Measurements from ENCODE around the gene CAMSAP2.

CAMSAP2 gene

DNA sequence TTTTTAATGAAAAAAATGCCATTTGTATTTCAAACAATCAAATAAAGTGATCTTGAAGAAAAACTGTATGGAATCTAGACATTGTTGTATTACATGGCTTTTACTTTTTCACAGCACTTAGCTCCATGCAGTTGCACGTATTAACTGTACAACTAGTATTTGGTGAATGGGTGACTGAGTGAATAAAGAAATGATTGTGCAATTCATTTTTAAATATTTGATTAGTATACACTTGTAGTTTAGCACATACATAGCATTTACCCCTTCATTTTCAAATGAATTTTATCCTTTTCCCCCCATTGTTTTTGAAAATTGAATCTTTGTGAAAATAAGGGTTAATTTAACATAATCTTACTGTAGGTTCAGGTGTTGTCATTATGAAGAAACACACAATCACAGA, 79.6 kb downstream of the CAMSAP2 start:
- no peak for DNase-seq (ENCODE audit: low spot score)
- Mint-ChIP-seq H3K27ac (no peak overlapping the region), H3K36me3 (ENCODE audit: low read depth) (no peaks in the 10 kb centered on the region), H3K4me3 (no peak overlapping the region), H3K4me1 (ENCODE audit: low read depth) (no peaks in the 10 kb centered on the region), H3K9me3 (no peaks in the 10 kb centered on the region), H3K27me3 (ENCODE audit: low read depth) (peaks cover under 1% of the 10 kb centered on the region)

DNA sequence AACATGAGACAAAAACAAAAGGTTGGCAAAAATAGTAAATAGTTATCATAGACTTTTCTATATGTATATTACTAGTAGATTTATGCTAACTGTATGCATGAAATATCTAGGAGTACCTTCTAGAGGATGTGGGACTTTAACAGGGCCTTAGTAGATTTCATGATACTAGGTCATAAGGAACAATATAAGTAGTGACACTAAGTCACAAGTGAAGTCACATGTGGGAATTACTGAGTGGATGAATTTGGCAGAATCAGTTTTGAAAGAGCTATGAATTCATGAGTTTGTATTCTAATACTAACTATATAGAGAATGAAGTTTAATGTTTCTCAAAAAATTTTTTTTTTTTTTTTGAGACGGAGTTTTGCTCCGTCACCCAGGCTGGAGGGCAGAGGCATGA, 81.0 kb downstream of the CAMSAP2 start:
- H3K4me1 Mint-ChIP-seq (ENCODE audit: low read depth) = no peaks in the 10 kb centered on the region
- DNase-seq (ENCODE audit: low spot score) = no peak
- H3K36me3 Mint-ChIP-seq (ENCODE audit: low read depth) = no peaks in the 10 kb centered on the region
- H3K27ac Mint-ChIP-seq = no peak overlapping the region
- no peaks in the 10 kb centered on the region for H3K9me3 Mint-ChIP-seq
- H3K27me3 Mint-ChIP-seq (ENCODE audit: low read depth) = peaks cover 5% of the 10 kb centered on the region
- H3K4me3 Mint-ChIP-seq = no peak overlapping the region

- no peaks in the 10 kb centered on the region for H3K36me3 Mint-ChIP-seq (ENCODE audit: low read depth)
- no peaks in the 10 kb centered on the region for H3K9me3 Mint-ChIP-seq
Observed at GRCh38 chr1:200831091-200831490, 92.4 kb downstream of the CAMSAP2 start.

DNA sequence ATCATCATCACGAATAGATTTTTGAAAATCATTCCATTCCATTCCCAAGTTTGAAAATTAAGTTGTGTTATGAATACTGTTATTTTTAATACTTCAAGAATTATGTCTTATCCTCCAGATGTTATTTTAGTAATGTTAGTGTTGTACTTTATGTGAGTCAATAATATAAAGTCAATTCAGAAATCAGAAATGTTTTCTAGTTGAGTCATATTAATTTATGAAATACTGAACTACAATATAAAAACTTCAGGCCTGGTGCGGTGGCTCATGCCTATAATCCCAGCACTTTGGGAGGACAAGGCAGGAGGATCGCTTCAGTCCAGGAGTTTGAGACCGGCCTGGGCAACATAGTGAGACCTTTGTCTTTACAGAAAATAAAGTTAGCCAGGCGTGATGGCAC, 95.7 kb downstream of the CAMSAP2 start:
- Mint-ChIP-seq H3K27ac (no peak overlapping the region), H3K4me1 (ENCODE audit: low read depth) (no peaks in the 10 kb centered on the region), H3K36me3 (ENCODE audit: low read depth) (no peaks in the 10 kb centered on the region), H3K4me3 (no peak overlapping the region), H3K27me3 (ENCODE audit: low read depth) (peaks cover 27% of the 10 kb centered on the region), H3K9me3 (no peaks in the 10 kb centered on the region)
- no peak for DNase-seq (ENCODE audit: low spot score)

More at GRCh38 chr1:200831091-200831490, 92.4 kb downstream of the CAMSAP2 start:
- H3K4me3 Mint-ChIP-seq = no peak overlapping the region
- H3K27ac Mint-ChIP-seq = no peak overlapping the region
- H3K27me3 Mint-ChIP-seq (ENCODE audit: low read depth) = peaks cover 21% of the 10 kb centered on the region
- DNase-seq (ENCODE audit: low spot score) = no peak
- no peaks in the 10 kb centered on the region for H3K4me1 Mint-ChIP-seq (ENCODE audit: low read depth)

DNA sequence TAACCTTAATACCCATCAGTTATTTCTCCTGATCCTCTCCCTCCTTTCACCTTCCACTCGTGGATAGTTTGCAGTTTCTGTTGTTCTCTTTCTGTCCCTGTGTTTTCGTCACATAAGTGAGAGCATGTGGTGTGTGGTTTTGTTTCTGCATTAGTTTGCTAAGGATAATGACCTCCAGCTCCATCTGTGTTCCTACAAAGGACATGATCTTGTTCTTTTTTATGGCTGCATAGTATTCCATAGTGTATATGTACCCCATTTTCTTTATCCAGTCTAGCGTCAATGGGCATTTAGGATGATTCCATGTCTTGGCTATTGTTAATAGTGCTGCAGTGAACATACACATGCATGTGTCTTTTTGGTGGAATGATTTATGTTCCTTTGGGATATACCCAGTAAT, 97.5 kb downstream of the CAMSAP2 start:
- no peak overlapping the region for H3K4me3 Mint-ChIP-seq
- H3K27me3 Mint-ChIP-seq (ENCODE audit: low read depth) = peaks cover 21% of the 10 kb centered on the region
- H3K27ac Mint-ChIP-seq = no peak overlapping the region
- no peaks in the 10 kb centered on the region for H3K9me3 Mint-ChIP-seq
- no peaks in the 10 kb centered on the region for H3K36me3 Mint-ChIP-seq (ENCODE audit: low read depth)
- DNase-seq (ENCODE audit: low spot score) = no peak
- no peaks in the 10 kb centered on the region for H3K4me1 Mint-ChIP-seq (ENCODE audit: low read depth)

DNA sequence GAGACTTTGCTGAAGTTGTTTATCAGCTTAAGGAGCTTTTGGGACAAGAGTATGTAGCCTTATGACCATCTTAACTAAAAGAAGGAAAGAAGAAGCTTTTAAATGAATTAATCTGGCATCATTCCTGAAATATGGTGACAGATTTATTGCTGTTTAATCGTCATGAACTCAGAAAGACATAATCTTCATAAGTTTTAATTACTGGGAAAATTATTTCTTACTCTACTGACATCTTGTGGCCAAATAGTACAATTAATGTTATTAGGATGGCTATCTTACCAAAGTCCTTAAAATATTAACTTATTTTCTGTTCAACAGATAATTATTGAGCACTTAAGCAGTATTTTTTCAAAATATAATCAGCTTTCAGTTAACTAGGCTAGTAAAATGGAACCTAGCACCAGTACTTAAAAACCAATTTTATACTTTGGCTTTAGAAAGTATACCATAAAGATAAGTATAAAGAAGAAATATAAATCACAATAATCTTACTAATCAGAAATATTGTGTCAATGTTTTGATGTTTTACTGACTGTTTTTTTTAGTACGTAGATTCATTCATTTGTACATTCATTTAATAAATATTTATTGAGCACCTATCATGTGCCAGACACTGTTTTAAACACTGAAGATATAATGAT, 99.4 kb downstream of the CAMSAP2 start:
- DNase-seq (ENCODE audit: low spot score) = no peak
- Mint-ChIP-seq H3K4me3 (no peak overlapping the region), H3K9me3 (no peaks in the 10 kb centered on the region), H3K27me3 (ENCODE audit: low read depth) (peaks cover 22% of the 10 kb centered on the region), H3K4me1 (ENCODE audit: low read depth) (no peaks in the 10 kb centered on the region), H3K36me3 (ENCODE audit: low read depth) (no peaks in the 10 kb centered on the region), H3K27ac (no peak overlapping the region)

- peaks cover 23% of the 10 kb centered on the region for H3K27me3 Mint-ChIP-seq (ENCODE audit: low read depth)
- no peak overlapping the region for H3K27ac Mint-ChIP-seq
- no peaks in the 10 kb centered on the region for H3K36me3 Mint-ChIP-seq (ENCODE audit: low read depth)
- no peaks in the 10 kb centered on the region for H3K9me3 Mint-ChIP-seq
- no peak overlapping the region for H3K4me3 Mint-ChIP-seq
- no peak for DNase-seq (ENCODE audit: low spot score)
- H3K4me1 Mint-ChIP-seq (ENCODE audit: low read depth) = no peaks in the 10 kb centered on the region
Observed at GRCh38 chr1:200838676-200839445, 100.2 kb downstream of the CAMSAP2 start.

GRCh38 chr1:200845360-200845759, 106.7 kb downstream of the CAMSAP2 start:
- Mint-ChIP-seq H3K9me3 (no peaks in the 10 kb centered on the region), H3K36me3 (ENCODE audit: low read depth) (no peaks in the 10 kb centered on the region), H3K27ac (no peak overlapping the region), H3K27me3 (ENCODE audit: low read depth) (peaks cover 40% of the 10 kb centered on the region), H3K4me1 (ENCODE audit: low read depth) (no peaks in the 10 kb centered on the region), H3K4me3 (no peak overlapping the region)
- DNase-seq (ENCODE audit: low spot score) = no peak

- no peak overlapping the region for H3K4me3 Mint-ChIP-seq
- no peak overlapping the region for H3K27ac Mint-ChIP-seq
- peaks cover 42% of the 10 kb centered on the region for H3K27me3 Mint-ChIP-seq (ENCODE audit: low read depth)
- no peaks in the 10 kb centered on the region for H3K4me1 Mint-ChIP-seq (ENCODE audit: low read depth)
- no peaks in the 10 kb centered on the region for H3K36me3 Mint-ChIP-seq (ENCODE audit: low read depth)
- no peak for DNase-seq (ENCODE audit: low spot score)
- H3K9me3 Mint-ChIP-seq = no peaks in the 10 kb centered on the region
Observed at GRCh38 chr1:200846398-200846797, 107.7 kb downstream of the CAMSAP2 start.

DNA sequence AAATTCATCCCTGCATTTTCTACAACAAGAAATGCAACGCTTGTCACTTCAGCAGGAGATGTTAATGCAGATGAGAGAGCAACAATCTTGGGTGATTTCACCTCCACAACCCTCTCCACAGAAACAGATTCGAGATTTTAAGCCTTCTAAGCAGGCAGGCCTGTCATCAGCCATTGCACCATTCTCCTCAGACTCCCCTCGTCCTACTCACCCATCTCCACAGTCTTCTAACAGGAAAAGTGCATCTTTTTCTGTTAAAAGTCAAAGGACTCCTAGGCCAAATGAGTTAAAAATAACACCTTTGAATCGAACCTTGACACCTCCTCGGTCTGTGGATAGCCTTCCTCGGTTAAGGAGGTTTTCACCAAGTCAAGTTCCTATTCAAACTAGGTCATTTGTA, 110.7 kb downstream of the CAMSAP2 start:
- DNase-seq (ENCODE audit: low spot score) = no peak
- Mint-ChIP-seq H3K27ac (no peak overlapping the region), H3K9me3 (no peaks in the 10 kb centered on the region), H3K27me3 (ENCODE audit: low read depth) (peaks cover 43% of the 10 kb centered on the region), H3K4me1 (ENCODE audit: low read depth) (no peaks in the 10 kb centered on the region), H3K4me3 (no peak overlapping the region), H3K36me3 (ENCODE audit: low read depth) (no peaks in the 10 kb centered on the region)

- no peak overlapping the region for H3K27ac Mint-ChIP-seq
- peaks cover 43% of the 10 kb centered on the region for H3K27me3 Mint-ChIP-seq (ENCODE audit: low read depth)
- H3K4me1 Mint-ChIP-seq (ENCODE audit: low read depth) = no peaks in the 10 kb centered on the region
- no peak for DNase-seq (ENCODE audit: low spot score)
- H3K36me3 Mint-ChIP-seq (ENCODE audit: low read depth) = no peaks in the 10 kb centered on the region
- H3K9me3 Mint-ChIP-seq = no peaks in the 10 kb centered on the region
- H3K4me3 Mint-ChIP-seq = no peak overlapping the region
Observed at GRCh38 chr1:200850554-200850953, 111.9 kb downstream of the CAMSAP2 start.

DNA sequence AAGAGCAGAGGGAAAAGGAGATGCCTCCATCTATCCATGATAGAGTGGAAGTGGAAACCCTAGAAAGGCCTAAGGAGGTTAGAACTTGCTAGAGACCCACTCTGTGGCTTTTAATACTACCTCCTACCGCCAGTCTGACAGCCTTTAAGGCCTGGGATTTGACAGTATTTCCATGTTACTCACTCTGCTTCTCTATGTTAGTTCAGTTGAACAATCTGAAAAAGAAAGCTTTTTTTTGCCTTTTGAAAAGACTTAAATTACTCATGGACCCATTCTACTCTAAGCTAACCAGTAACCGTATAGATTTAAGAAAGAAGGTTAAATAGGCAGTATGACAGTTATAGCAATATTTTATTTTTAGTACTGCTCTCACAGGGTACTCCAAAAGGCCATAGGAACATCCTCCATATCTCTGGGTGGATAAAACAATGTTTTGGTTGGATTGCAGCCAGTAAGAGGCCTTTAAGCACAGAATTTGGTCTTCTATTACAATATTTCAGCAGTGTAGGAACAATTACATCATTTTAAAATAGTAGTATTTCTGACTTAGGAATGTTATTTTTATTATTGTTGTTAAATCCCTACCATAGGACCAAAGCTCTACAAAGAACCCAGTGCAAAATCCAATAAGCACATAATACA, 118.1 kb downstream of the CAMSAP2 start:
- no peaks in the 10 kb centered on the region for H3K4me1 Mint-ChIP-seq (ENCODE audit: low read depth)
- H3K4me3 Mint-ChIP-seq = no peak overlapping the region
- no peaks in the 10 kb centered on the region for H3K36me3 Mint-ChIP-seq (ENCODE audit: low read depth)
- no peak for DNase-seq (ENCODE audit: low spot score)
- peaks cover 18% of the 10 kb centered on the region for H3K27me3 Mint-ChIP-seq (ENCODE audit: low read depth)
- H3K27ac Mint-ChIP-seq = no peak overlapping the region
- no peaks in the 10 kb centered on the region for H3K9me3 Mint-ChIP-seq

- H3K27ac Mint-ChIP-seq = no peak overlapping the region
- H3K9me3 Mint-ChIP-seq = no peaks in the 10 kb centered on the region
- peaks cover 23% of the 10 kb centered on the region for H3K27me3 Mint-ChIP-seq (ENCODE audit: low read depth)
- H3K4me1 Mint-ChIP-seq (ENCODE audit: low read depth) = peaks cover 5% of the 10 kb centered on the region
- no peak for DNase-seq (ENCODE audit: low spot score)
- no peak overlapping the region for H3K4me3 Mint-ChIP-seq
- H3K36me3 Mint-ChIP-seq (ENCODE audit: low read depth) = no peaks in the 10 kb centered on the region
Observed at GRCh38 chr1:200857804-200858203, 119.1 kb downstream of the CAMSAP2 start.

DNA sequence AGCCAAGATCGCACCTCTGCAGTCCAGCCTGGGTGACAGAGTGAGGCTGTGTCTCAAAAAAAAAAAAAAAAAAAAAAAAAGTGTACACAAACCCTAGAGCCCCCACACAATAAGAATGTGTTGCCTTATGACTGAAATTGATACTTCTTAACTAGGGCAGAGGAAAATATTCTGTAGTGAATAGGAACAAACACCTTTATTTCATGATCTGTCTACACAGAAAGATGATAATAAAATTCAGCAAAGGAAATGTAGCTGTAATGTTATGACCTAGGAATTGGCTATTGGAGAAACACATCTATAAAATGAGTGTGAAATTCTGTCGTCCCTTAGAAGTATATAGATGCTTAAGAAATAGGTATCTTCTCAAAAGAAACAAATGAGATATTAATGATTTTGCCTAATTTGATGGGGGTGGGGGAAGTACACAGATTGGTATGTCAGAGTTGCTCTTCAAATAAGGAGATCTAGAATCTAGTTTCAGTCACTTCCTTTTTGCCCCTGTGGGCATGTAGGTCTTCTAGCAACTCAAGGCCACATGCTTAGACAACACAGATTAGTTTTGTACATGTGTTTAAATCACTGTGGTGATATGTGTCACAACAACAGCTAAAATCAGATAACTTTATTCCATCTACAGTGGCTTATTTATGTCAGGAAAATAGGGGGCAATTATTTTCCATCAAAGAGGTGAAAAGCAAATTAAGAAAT, 123.4 kb downstream of the CAMSAP2 start:
- no peak overlapping the region for H3K4me3 Mint-ChIP-seq
- H3K9me3 Mint-ChIP-seq = no peaks in the 10 kb centered on the region
- H3K27ac Mint-ChIP-seq = no peak overlapping the region
- no peaks in the 10 kb centered on the region for H3K36me3 Mint-ChIP-seq (ENCODE audit: low read depth)
- DNase-seq (ENCODE audit: low spot score) = no peak
- peaks cover 11% of the 10 kb centered on the region for H3K4me1 Mint-ChIP-seq (ENCODE audit: low read depth)
- peaks cover 36% of the 10 kb centered on the region for H3K27me3 Mint-ChIP-seq (ENCODE audit: low read depth)

Measured in T-helper 2 cell treated with Interferon-gamma antibody and Interleukin-4, amounts not matched to agents 5 μg/mL and 100 μg/mL, for 36 hours (primary cell).